H1 (cell line): ENCODE data around the gene NEDD4. TPM values are rescaled to one million over a fixed set of nuclear protein-coding genes. Genes with fewer than 3 reads are reported as not detected.

Experiments
- GABPA ChIP-seq: IDR thresholded peaks from 2 replicates; pipeline ENCODE4 v1.6.1; 2011; ENCODE audit warnings: mild to moderate bottlenecking, low read length, moderate library complexity, borderline replicate concordance; ENCODE audit not compliant: insufficient read depth
- PHF8 ChIP-seq: fragments of 200-600 bp; sonication (generic); conservative IDR thresholded peaks from 2 replicates; pipeline ENCODE4 v1.7.1; 2012; ENCODE audit warnings: low read depth, mild to moderate bottlenecking, inconsistent platforms, low read length, moderate library complexity
- SP2 ChIP-seq: IDR thresholded peaks from 2 replicates; pipeline ENCODE4 v1.6.1; 2012; ENCODE audit warnings: mild to moderate bottlenecking, low read length, inconsistent platforms
- polyA plus RNA-seq, 7 experiments: library from polyadenylated mRNA; depleted of rRNA in 3 of 7; stranded (reverse) in 5 of 7; unstranded in 2 of 7; fragments of >200 nt in 5 of 7; fragments of 200-250 nt in 2 of 7; gene quantifications; 1 replicate in 5 of 7; 2 replicates in 1 of 7; 4 replicates in 1 of 7; pipeline versions ENCODE4 v1.2.1 to v1.2.3, GENCODE V29; 2011 to 2013; ENCODE audit warnings: missing spikeins in 2 of 7, mixed read lengths in 2 of 7
- total RNA-seq: library from RNA; stranded (reverse); fragmentation: NEBNext Ultra II Directional; extraction: Animal tissue kit (Norgen Biotek cat#: 25700); gene quantifications from 2 replicates; pipeline ENCODE4 v1.2.1, GENCODE V29; 2021
- TF ChIP-seq, protein P1 (sequence below): fragments of 300-600 bp; sonication (generic); IDR thresholded peaks from 2 replicates; pipeline ENCODE4 v1.7.1; 2012; ENCODE audit warnings: low read length, moderate library complexity, mild to moderate bottlenecking, inconsistent platforms; ENCODE audit not compliant: insufficient replicate concordance

The NEDD4 gene
- total and polyA plus RNA-seq, 2 of the 8 experiments (the other 6 are each of a cell fraction or from before 2014, with no cell fraction given), result 0.95 to 3.9 TPM

DNA sequence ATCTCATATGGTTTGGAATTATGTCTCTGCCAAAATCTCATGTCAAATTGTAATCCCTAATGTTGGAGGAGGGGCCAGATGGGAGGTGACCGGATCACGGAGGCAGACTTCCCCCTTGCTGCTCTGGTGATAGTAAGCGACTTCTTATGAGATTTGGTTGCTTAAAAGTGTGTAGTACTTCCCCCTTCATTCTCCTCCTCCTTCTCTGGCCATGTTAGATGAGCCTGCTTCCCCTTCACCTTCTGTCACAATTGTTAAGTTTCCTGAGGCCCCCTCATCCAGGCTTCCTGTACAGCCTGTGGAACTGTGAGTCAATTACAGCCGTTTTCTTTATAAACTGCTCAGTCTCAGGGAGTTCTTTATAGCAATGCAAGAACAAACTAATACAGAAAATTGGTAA, 51.1 kb downstream of the NEDD4 start (continued):
- TF ChIP-seq, protein P1, sequence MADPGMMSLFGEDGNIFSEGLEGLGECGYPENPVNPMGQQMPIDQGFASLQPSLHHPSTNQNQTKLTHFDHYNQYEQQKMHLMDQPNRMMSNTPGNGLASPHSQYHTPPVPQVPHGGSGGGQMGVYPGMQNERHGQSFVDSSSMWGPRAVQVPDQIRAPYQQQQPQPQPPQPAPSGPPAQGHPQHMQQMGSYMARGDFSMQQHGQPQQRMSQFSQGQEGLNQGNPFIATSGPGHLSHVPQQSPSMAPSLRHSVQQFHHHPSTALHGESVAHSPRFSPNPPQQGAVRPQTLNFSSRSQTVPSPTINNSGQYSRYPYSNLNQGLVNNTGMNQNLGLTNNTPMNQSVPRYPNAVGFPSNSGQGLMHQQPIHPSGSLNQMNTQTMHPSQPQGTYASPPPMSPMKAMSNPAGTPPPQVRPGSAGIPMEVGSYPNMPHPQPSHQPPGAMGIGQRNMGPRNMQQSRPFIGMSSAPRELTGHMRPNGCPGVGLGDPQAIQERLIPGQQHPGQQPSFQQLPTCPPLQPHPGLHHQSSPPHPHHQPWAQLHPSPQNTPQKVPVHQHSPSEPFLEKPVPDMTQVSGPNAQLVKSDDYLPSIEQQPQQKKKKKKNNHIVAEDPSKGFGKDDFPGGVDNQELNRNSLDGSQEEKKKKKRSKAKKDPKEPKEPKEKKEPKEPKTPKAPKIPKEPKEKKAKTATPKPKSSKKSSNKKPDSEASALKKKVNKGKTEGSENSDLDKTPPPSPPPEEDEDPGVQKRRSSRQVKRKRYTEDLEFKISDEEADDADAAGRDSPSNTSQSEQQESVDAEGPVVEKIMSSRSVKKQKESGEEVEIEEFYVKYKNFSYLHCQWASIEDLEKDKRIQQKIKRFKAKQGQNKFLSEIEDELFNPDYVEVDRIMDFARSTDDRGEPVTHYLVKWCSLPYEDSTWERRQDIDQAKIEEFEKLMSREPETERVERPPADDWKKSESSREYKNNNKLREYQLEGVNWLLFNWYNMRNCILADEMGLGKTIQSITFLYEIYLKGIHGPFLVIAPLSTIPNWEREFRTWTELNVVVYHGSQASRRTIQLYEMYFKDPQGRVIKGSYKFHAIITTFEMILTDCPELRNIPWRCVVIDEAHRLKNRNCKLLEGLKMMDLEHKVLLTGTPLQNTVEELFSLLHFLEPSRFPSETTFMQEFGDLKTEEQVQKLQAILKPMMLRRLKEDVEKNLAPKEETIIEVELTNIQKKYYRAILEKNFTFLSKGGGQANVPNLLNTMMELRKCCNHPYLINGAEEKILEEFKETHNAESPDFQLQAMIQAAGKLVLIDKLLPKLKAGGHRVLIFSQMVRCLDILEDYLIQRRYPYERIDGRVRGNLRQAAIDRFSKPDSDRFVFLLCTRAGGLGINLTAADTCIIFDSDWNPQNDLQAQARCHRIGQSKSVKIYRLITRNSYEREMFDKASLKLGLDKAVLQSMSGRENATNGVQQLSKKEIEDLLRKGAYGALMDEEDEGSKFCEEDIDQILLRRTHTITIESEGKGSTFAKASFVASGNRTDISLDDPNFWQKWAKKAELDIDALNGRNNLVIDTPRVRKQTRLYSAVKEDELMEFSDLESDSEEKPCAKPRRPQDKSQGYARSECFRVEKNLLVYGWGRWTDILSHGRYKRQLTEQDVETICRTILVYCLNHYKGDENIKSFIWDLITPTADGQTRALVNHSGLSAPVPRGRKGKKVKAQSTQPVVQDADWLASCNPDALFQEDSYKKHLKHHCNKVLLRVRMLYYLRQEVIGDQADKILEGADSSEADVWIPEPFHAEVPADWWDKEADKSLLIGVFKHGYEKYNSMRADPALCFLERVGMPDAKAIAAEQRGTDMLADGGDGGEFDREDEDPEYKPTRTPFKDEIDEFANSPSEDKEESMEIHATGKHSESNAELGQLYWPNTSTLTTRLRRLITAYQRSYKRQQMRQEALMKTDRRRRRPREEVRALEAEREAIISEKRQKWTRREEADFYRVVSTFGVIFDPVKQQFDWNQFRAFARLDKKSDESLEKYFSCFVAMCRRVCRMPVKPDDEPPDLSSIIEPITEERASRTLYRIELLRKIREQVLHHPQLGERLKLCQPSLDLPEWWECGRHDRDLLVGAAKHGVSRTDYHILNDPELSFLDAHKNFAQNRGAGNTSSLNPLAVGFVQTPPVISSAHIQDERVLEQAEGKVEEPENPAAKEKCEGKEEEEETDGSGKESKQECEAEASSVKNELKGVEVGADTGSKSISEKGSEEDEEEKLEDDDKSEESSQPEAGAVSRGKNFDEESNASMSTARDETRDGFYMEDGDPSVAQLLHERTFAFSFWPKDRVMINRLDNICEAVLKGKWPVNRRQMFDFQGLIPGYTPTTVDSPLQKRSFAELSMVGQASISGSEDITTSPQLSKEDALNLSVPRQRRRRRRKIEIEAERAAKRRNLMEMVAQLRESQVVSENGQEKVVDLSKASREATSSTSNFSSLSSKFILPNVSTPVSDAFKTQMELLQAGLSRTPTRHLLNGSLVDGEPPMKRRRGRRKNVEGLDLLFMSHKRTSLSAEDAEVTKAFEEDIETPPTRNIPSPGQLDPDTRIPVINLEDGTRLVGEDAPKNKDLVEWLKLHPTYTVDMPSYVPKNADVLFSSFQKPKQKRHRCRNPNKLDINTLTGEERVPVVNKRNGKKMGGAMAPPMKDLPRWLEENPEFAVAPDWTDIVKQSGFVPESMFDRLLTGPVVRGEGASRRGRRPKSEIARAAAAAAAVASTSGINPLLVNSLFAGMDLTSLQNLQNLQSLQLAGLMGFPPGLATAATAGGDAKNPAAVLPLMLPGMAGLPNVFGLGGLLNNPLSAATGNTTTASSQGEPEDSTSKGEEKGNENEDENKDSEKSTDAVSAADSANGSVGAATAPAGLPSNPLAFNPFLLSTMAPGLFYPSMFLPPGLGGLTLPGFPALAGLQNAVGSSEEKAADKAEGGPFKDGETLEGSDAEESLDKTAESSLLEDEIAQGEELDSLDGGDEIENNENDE, result no peak
- no peak for TF ChIP-seq SP2
- no peak for TF ChIP-seq PHF8
- TF ChIP-seq GABPA, result no peak
